Gastrocnemius medialis (tissue), 4 donors: ENCODE measurements around the gene SFTPA1.
A peak's percentile ranks its signal among the peaks of the same experiment; 100 is the strongest.

Experiments
- CTCF ChIP-seq, 5 experiments: fragments of 450-650 bp in 3 of 5; fragments of 200-600 bp in 2 of 5; sonication (generic) in 2 of 5; IDR thresholded peaks in 4 of 5; conservative IDR thresholded peaks in 1 of 5; 1 replicate in 4 of 5; 2 replicates in 1 of 5; pipeline ENCODE4 v1.5.1; 2016 to 2019; ENCODE audit warnings: antibody characterized with exemption in 5 of 5, mild to moderate bottlenecking in 3 of 5, moderate library complexity in 3 of 5
- POLR2A ChIP-seq, 2 donors: fragments of 450-650 bp; IDR thresholded peaks; one replicate each; pipeline ENCODE4 v1.6.1; 2017; ENCODE audit warnings: antibody characterized with exemption in 2 of 2, mild to moderate bottlenecking in 2 of 2, moderate library complexity in 2 of 2

DNA sequence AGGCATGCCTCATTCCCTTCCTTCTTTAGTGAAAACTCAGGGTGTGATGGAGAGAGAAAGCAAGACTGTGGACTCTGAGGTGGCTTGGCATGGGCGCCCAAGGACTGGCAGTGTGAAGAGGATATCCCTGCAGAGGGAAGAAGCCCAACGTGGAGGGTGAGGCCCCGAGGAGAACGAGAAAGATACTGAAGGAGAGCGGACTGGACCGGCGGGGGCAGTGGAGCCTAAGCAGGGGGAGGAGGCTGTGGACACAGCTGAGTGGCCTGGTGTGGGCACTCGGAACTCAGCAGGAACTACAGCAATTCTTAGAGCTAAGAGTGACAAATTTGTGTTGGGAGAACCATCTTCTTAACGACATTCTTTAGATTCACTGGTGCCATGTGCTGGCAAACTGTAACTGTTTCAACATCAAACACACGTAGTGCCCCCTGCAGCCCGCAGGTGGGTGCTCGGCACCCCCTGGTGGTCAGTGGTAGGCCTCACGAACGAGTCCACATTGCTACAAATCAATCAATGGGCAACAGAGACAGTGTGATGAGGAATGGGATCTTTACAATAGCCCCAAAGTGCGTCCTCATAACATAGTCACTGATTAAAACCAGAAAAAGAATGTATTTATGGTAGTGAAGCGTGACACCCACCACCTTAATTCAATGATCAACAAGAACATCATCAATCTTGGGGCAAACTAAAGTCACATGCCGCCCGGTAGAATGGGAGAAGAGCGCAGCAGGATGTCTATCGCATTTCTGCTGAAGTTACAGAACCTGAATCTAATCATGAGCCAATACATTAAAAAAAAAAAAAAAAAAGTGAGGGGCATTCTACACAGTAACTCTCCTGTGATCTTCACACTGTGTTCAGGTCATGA, 2.0 kb upstream of the SFTPA1 start:
- TF ChIP-seq CTCF (IDR thresholded peaks at IDR 0.05 in 4 of 5, conservative IDR thresholded peaks at IDR 0.05 in 1 of 5) = peak; percentile 19 to 62 (median 39)
- TF ChIP-seq POLR2A (IDR thresholded peaks at IDR 0.05) = no peak
